Fibroblast of villous mesenchyme (primary cell): ENCODE results near the gene GLIS1. TPM values are rescaled to one million over a fixed set of nuclear protein-coding genes. Genes with fewer than 3 reads are reported as not detected.

Experiments
- DNase-seq: peaks from one replicate; pipeline ENCODE4 v3.0.0-alpha.2; 2010; ENCODE audit warnings: low read depth
- H3K4me3 ChIP-seq: 2 replicates; pipeline ENCODE4 v1.5.1; 2011; ENCODE audit warnings: low read depth, mild to moderate bottlenecking, low read length
- total RNA-seq: library from RNA; depleted of rRNA; stranded (reverse); fragments of >200 nt; gene quantifications from 2 replicates; pipeline ENCODE4 v1.2.3, GENCODE V29; 2012
- TF ChIP-seq, protein P1 (sequence below): IDR thresholded peaks from 2 replicates; pipeline ENCODE4 v1.5.1; 2012; ENCODE audit warnings: low read depth, mild to moderate bottlenecking, low read length; ENCODE audit not compliant: insufficient read depth

Gene GLIS1
- total RNA-seq, 1 donor = 0.43 TPM

- no peak for DNase-seq
- TF ChIP-seq, protein P1, sequence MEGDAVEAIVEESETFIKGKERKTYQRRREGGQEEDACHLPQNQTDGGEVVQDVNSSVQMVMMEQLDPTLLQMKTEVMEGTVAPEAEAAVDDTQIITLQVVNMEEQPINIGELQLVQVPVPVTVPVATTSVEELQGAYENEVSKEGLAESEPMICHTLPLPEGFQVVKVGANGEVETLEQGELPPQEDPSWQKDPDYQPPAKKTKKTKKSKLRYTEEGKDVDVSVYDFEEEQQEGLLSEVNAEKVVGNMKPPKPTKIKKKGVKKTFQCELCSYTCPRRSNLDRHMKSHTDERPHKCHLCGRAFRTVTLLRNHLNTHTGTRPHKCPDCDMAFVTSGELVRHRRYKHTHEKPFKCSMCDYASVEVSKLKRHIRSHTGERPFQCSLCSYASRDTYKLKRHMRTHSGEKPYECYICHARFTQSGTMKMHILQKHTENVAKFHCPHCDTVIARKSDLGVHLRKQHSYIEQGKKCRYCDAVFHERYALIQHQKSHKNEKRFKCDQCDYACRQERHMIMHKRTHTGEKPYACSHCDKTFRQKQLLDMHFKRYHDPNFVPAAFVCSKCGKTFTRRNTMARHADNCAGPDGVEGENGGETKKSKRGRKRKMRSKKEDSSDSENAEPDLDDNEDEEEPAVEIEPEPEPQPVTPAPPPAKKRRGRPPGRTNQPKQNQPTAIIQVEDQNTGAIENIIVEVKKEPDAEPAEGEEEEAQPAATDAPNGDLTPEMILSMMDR = no peak
- H3K4me3 ChIP-seq = no peak overlapping the region
Measured at GRCh38 chr1:53665996-53666395, 73.0 kb downstream of the GLIS1 start.

DNA sequence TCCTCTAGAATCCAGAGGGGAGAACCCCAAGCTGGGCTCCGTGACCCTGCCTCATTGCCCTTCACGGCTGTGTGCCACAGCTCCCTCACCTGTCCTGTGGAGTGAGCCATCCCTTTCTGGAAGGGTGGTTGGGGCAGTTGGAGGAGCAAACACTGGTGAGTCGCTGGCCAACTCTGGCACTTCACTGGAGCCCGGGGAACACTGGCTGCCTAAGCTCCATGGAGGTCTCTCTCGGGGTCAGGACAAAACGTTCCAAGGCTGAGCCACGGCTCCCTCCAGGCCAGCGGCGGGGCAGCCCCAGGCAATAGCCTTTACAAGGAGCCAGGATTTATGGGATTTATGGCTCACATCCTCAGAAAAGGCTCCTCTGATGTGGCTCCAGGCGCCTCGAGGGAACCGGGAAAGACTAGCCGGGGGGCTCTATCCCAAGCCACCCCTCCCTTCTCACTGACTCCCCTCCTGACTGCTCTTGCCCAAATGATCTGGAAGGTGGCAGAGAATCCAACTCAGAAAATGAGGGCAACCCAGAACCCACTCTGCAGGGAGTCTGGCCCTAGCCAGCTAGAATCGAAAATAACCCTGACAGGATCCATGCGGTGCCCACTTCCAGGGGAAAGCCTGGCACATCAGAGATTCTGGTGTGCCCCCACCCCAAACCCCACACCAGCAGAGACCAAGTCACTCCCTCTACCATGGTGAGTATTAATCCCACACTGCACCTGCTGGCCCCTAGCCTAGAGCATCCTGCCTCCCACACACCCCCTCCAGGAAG is 75.2 kb downstream of the GLIS1 start:
- TF ChIP-seq, protein P1 = no peak
- peak; percentile 34 for DNase-seq
- H3K4me3 ChIP-seq = no peak overlapping the region

GRCh38 chr1:53662951-53663350 is 76.0 kb downstream of the GLIS1 start:
- no peak overlapping the region for H3K4me3 ChIP-seq
- no peak for DNase-seq
- TF ChIP-seq, protein P1 = no peak

GRCh38 chr1:53662169-53662568 is 76.8 kb downstream of the GLIS1 start:
- TF ChIP-seq, protein P1 = no peak
- no peak overlapping the region for H3K4me3 ChIP-seq
- no peak for DNase-seq

GRCh38 chr1:53661496-53661895 is 77.5 kb downstream of the GLIS1 start:
- no peak overlapping the region for H3K4me3 ChIP-seq
- TF ChIP-seq, protein P1 = no peak
- DNase-seq = no peak

DNA sequence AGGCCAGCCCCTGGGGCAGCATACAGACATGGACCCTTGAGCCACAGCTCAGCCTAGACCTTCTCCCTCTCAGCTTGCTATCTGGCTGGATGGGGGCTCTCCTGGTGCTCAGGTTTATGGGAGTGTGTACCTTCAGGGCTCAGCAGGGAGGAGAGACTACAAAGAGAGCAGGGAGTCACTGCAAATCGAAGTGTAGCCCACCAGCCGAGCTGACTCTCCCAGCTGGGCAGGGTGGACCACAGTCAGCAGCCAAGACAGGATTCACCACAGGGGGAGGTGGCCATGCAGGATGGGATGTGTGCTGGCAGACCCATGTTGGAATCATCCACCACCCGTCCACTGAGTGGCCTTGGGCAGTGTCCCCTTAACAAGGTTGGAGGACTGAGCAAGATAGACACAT is 78.3 kb downstream of the GLIS1 start:
- DNase-seq = no peak
- TF ChIP-seq, protein P1 = no peak
- H3K4me3 ChIP-seq = no peak overlapping the region

GRCh38 chr1:53659436-53659835 is 79.5 kb downstream of the GLIS1 start:
- TF ChIP-seq, protein P1 = no peak
- DNase-seq = no peak
- no peak overlapping the region for H3K4me3 ChIP-seq
